ENCODE results near the gene LOXL3. TPM values are rescaled to one million over a fixed set of nuclear protein-coding genes. Genes with fewer than 3 reads are reported as not detected.

LOXL3 gene
- total and polyA plus RNA-seq, 3 experiments from 2014 or later, result 0.08 to 1.2 (median 0.77) TPM

DNA sequence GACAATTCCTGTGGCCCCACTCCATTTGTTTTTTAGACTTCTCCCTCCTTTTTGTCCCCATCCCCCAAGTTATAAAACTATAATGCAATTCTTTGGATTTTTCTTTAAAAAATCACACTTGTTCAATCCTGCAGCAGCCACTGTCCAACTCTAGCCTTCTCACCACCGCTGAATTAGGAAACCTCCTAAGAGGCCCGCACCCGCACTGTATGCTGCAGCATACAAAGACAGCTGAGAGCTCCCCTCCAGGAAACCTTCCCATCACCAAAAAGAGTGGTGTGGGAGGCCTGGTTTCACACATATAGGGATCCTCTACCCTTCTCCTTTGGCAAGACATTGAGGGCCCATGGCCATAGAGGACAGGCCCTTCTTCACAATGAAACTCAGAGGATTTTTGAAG, 49.2 kb downstream of the LOXL3 start:
- Mint-ChIP-seq H3K27me3 (peaks cover 34 to 65% of the 10 kb centered on the region in 2 donors), H3K9me3 (peaks cover 0 to 4% (median 0%) of the 10 kb centered on the region in 5 donors), H3K4me3 (peak overlapping the region in 6 of 7 donors; percentile 21 to 73 (median 56)), H3K4me1 (peaks cover 44 to 74% (median 64%) of the 10 kb centered on the region in 3 donors), H3K36me3 (peaks cover 10 to 33% (median 24%) of the 10 kb centered on the region in 3 donors), H3K27ac (peak overlapping the region in 1 of 8 donors; percentile 54)
- CTCF ChIA-PET, result interaction anchor here (1.8 to 2.1 kb wide), 3 partner anchors 9 to 27 kb away, joined by 5 to 10 read pairs (median 6); partner anchors contain the start of genes CCDC142 and TTC31
- Histone ChIP-seq H3K27ac (ENCODE audit: low read depth, low read length) (peak overlapping the region; percentile 16), H3K36me3 (ENCODE audit: insufficient read depth, low read length) (peaks cover 9% of the 10 kb centered on the region), H3K27me3 (ENCODE audit: insufficient read depth, low read length, poor library complexity, severe bottlenecking) (peaks cover 10% of the 10 kb centered on the region), H3K9me3 (ENCODE audit: low read length) (no peaks in the 10 kb centered on the region), H3K4me1 (ENCODE audit: insufficient read depth, low read length) (peaks cover 38% of the 10 kb centered on the region), H3K4me3 (ENCODE audit: low read length) (no peak overlapping the region)
- POLR2A ChIA-PET, result interaction anchor here (1.5 to 2.4 kb wide), 2 partner anchors 8 to 32 kb away, joined by 3 to 7 read pairs; partner anchors contain the start of gene MRPL53
- no peak for DNase-seq

DNA sequence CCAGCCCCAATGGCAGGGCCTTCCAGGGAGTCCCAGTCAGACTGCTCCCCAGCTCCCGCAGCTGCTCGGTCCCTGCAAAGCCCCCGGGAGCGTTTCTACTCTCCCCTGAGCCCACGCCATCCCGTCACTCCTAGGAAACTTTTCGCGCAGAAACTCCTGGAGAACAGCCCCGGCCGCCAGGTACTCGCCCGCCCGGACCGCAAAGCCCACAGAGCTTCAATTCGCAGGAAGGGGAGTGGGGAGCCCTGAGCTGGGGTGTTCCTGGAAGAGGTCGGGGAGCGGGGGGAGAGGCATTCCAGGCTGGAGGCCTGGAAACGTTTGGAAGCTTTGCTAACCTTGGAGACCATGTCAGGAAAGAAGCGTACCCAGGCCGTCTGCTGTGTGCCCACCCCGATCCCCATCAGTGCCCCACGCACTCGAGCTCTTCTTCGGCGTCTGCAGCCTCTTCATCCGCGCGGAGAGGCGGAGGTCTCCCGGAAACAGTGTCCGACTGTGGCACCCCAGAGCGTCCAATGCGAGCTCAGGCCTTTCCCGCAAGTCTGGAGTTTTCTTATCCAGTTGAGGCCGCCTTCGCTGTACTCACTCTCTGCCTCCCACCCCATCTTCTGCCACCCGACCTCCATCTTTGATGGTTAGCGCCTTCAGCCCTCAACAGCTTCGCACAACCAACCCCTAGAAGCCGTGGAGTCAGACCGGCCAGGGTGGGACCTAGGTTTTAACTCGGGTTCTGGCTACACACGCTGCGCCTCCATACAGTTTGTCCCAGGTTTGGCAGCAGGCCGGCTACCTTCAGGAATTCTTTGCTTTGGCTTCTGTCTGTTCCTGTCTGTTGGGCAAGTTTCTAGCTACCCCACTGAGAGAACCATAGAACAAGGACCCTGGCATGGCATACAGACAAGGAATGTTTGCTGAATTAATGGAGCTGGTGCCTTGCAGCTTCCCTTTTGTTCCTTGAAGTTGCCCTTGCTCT, 50.0 kb downstream of the LOXL3 start:
- Histone ChIP-seq H3K27me3 (ENCODE audit: insufficient read depth, low read length, poor library complexity, severe bottlenecking) (peaks cover 15% of the 10 kb centered on the region), H3K27ac (ENCODE audit: low read depth, low read length) (peak overlapping the region; percentile 64)
- peak overlapping the region in 1 of 8 donors; percentile 57 for H3K27ac Mint-ChIP-seq

DNA sequence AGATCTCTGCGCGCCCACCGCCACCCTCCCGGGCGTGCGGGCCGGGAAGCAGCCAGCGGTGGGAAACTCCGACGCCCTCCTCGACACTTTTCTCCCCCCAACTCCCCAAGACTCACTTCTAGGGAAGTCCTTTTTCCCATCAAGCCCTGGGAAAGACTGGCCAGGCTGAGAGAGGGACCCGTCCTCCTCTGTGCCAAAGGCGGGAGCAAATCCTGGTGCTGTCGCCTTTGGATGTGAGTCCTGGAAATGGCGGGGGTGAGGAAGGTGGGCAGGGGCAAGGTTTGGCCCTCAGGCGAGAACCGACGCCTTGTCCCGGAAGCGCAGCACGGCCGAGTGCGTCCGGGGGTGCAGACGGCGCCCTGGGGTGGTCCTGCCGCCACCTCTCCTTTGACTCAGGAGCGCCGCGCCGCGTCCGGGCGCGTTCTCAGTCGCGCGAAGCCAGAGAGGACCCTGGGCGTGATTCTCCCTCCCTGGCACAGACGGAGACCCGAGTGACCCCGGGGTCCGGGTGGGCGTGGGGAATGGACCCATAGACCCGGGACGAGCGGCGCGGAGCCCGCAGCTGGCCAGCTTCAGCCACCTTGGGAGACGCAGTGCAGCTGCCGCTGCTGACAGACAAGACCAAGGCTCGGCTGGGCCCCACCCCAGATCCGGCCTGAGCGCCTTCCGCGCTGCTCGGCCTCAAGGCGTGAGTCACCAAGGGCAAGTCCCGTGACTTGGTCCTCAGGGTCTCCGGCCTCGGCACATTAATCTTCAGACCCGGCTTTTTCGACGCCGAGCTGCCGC, 50.8 kb downstream of the LOXL3 start:
- Mint-ChIP-seq H3K4me3 (peak overlapping the region; percentile 67 to 80 (median 76)), H3K4me1 (peaks cover 50 to 79% (median 65%) of the 10 kb centered on the region in 3 donors), H3K36me3 (peaks cover 9 to 36% (median 24%) of the 10 kb centered on the region in 3 donors), H3K27me3 (peaks cover 45 to 75% of the 10 kb centered on the region in 2 donors), H3K9me3 (peaks cover 0 to 4% (median 0%) of the 10 kb centered on the region in 5 donors), H3K27ac (peak overlapping the region in 4 of 8 donors; percentile 5 to 66 (median 43))
- DNase-seq, result peak in 1 of 5 donors; percentile 14
- Histone ChIP-seq H3K36me3 (ENCODE audit: insufficient read depth, low read length) (peaks cover 9% of the 10 kb centered on the region), H3K27me3 (ENCODE audit: insufficient read depth, low read length, poor library complexity, severe bottlenecking) (peaks cover 20% of the 10 kb centered on the region), H3K9me3 (ENCODE audit: low read length) (no peaks in the 10 kb centered on the region), H3K4me3 (ENCODE audit: low read length) (peak overlapping the region; percentile 50), H3K27ac (ENCODE audit: low read depth, low read length) (peak overlapping the region; percentile 64), H3K4me1 (ENCODE audit: insufficient read depth, low read length) (peaks cover 47% of the 10 kb centered on the region)
- POLR2A ChIA-PET, result interaction anchor here (0.5 to 2.4 kb wide), 4 partner anchors 10 to 32 kb away, joined by 3 to 7 read pairs (median 4); partner anchors contain the start of gene DQX1
- CTCF ChIA-PET, result interaction anchor here (0.9 to 2.1 kb wide), 5 partner anchors 16 to 29 kb away, joined by 3 to 10 read pairs (median 5); partner anchors contain the start of genes AUP1, CCDC142, HTRA2 and TTC31

More for the DNA sequence above, 50.0 kb downstream of the LOXL3 start:
- H3K4me1 ChIP-seq (ENCODE audit: insufficient read depth, low read length), result peaks cover 46% of the 10 kb centered on the region
- H3K36me3 ChIP-seq (ENCODE audit: insufficient read depth, low read length), result peaks cover 9% of the 10 kb centered on the region
- Mint-ChIP-seq H3K4me3 (peak overlapping the region; percentile 72 to 80 (median 76)), H3K4me1 (peaks cover 49 to 79% (median 67%) of the 10 kb centered on the region in 3 donors), H3K27me3 (peaks cover 39 to 69% of the 10 kb centered on the region in 2 donors), H3K36me3 (peaks cover 10 to 33% (median 24%) of the 10 kb centered on the region in 3 donors), H3K9me3 (peaks cover 0 to 4% (median 0%) of the 10 kb centered on the region in 5 donors)
- H3K4me3 ChIP-seq (ENCODE audit: low read length), result peak overlapping the region; percentile 50
- CTCF ChIA-PET, result interaction anchor here (0.9 to 2.1 kb wide), 5 partner anchors 17 to 28 kb away, joined by 3 to 10 read pairs (median 5); partner anchors contain the start of genes AUP1, CCDC142, HTRA2 and TTC31
- DNase-seq, result no peak
- H3K9me3 ChIP-seq (ENCODE audit: low read length), result no peaks in the 10 kb centered on the region
- POLR2A ChIA-PET, result interaction anchor here (0.9 to 2.4 kb wide), 5 partner anchors 9 to 31 kb away, joined by 3 to 7 read pairs (median 3); partner anchors contain the start of genes AUP1, DQX1, HTRA2 and MRPL53

DNA sequence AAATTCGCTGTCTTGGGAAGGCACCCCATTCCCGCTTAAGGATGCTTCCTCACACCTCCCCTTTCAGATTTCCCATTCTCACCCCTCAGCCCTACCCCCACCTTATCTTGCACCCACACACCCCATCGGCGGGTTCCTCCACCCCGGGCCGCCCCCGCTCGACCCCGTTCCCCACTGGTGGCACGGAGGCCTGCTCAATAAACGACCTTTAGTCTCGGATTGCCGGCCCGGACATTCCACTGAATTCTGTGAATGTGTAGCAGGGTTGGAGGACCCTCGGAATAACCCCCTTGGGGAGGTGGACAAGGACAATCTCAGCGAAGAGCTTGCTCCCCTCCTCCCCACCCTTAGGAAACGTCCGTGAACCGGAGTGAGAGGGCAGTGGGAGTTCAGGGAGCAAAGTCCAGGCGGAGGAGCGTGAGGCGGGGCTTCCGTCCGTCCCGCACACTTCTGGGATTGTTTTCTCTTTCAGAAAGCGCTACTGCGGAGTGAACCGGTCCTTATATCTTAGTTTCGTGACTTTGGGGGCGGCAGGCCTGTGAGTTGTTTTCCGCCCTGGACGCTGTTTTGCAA, 51.5 kb downstream of the LOXL3 start:
- H3K4me3 Mint-ChIP-seq, result peak overlapping the region; percentile 67 to 80 (median 76)
- Histone ChIP-seq H3K9me3 (ENCODE audit: low read length) (no peaks in the 10 kb centered on the region), H3K27ac (ENCODE audit: low read depth, low read length) (peak overlapping the region; percentile 64), H3K36me3 (ENCODE audit: insufficient read depth, low read length) (peaks cover 9% of the 10 kb centered on the region), H3K27me3 (ENCODE audit: insufficient read depth, low read length, poor library complexity, severe bottlenecking) (peaks cover 20% of the 10 kb centered on the region), H3K4me3 (ENCODE audit: low read length) (peak overlapping the region; percentile 50), H3K4me1 (ENCODE audit: insufficient read depth, low read length) (peaks cover 50% of the 10 kb centered on the region)
- H3K27me3 Mint-ChIP-seq, result peaks cover 41 to 75% of the 10 kb centered on the region in 2 donors
- CTCF ChIA-PET, result no interaction called here
- DNase-seq, result no peak
- peaks cover 0 to 2% (median 0%) of the 10 kb centered on the region in 5 donors for H3K9me3 Mint-ChIP-seq
- peaks cover 51 to 78% (median 60%) of the 10 kb centered on the region in 3 donors for H3K4me1 Mint-ChIP-seq
- peak overlapping the region in 3 of 8 donors; percentile 10 to 90 (median 57) for H3K27ac Mint-ChIP-seq
- POLR2A ChIA-PET, result no interaction called here
- peaks cover 7 to 31% (median 21%) of the 10 kb centered on the region in 3 donors for H3K36me3 Mint-ChIP-seq

- Histone ChIP-seq H3K27me3 (ENCODE audit: insufficient read depth, low read length, poor library complexity, severe bottlenecking) (peaks cover 20% of the 10 kb centered on the region), H3K9me3 (ENCODE audit: low read length) (no peaks in the 10 kb centered on the region), H3K27ac (ENCODE audit: low read depth, low read length) (no peak overlapping the region), H3K4me1 (ENCODE audit: insufficient read depth, low read length) (peaks cover 43% of the 10 kb centered on the region), H3K4me3 (ENCODE audit: low read length) (no peak overlapping the region), H3K36me3 (ENCODE audit: insufficient read depth, low read length) (peaks cover 9% of the 10 kb centered on the region)
- Mint-ChIP-seq H3K9me3 (peaks cover 0 to 2% (median 0%) of the 10 kb centered on the region in 5 donors), H3K4me3 (peak overlapping the region in 6 of 7 donors; percentile 67 to 77 (median 74)), H3K36me3 (peaks cover 4 to 24% (median 19%) of the 10 kb centered on the region in 3 donors), H3K27ac (peak overlapping the region in 1 of 8 donors; percentile 57), H3K4me1 (peaks cover 44 to 70% (median 53%) of the 10 kb centered on the region in 3 donors), H3K27me3 (peaks cover 40 to 71% of the 10 kb centered on the region in 2 donors)
- no peak for DNase-seq
- ChIA-PET CTCF (interaction anchor here (0.6 to 1.5 kb wide), 3 partner anchors 9 to 16 kb away, joined by 3 to 5 read pairs (median 3); partner anchors contain the start of gene TLX2), POLR2A (interaction anchor here (0.6 kb wide), 2 partner anchors 26 to 28 kb away, joined by 4 read pairs; partner anchors contain the start of gene HTRA2)
These were observed 52.2 kb downstream of the LOXL3 start for GRCh38 chr2:74501335-74502071.

DNA sequence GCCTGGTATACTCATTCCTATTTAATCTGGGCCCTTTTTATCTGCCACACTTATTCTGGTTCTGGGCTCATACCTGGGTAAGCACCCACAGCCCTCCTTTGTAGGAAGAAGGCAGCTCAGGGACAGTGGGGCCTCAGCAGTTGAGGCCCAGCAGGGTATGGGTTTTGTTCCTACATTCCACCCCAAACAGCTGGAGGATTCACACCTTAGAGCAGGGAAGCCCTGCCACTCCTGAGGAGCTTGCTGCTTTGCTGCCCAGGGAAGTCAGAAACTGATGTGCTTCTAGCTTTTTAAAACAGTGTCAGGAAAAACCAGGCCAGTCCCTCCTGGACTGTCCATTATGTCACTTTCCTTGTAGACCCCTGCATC, 53.2 kb downstream of the LOXL3 start:
- H3K27ac ChIP-seq (ENCODE audit: low read depth, low read length), result no peak overlapping the region
- H3K4me1 ChIP-seq (ENCODE audit: insufficient read depth, low read length), result peaks cover 35% of the 10 kb centered on the region
- Mint-ChIP-seq H3K4me1 (peaks cover 40 to 63% (median 47%) of the 10 kb centered on the region in 3 donors), H3K27ac (peak overlapping the region in 1 of 8 donors; percentile 36), H3K4me3 (peak overlapping the region in 3 of 7 donors; percentile 18 to 72 (median 26)), H3K36me3 (peaks cover 3 to 19% (median 13%) of the 10 kb centered on the region in 3 donors), H3K27me3 (peaks cover 40 to 66% of the 10 kb centered on the region in 2 donors), H3K9me3 (peaks cover 0 to 2% (median 0%) of the 10 kb centered on the region in 5 donors)
- POLR2A ChIA-PET, result interaction anchor here (0.6 kb wide), 1 partner anchor 12 kb away, joined by 3 read pairs; no protein-coding TSS in a partner anchor
- H3K36me3 ChIP-seq (ENCODE audit: insufficient read depth, low read length), result peaks cover 9% of the 10 kb centered on the region
- peaks cover 20% of the 10 kb centered on the region for H3K27me3 ChIP-seq (ENCODE audit: insufficient read depth, low read length, poor library complexity, severe bottlenecking)
- no peaks in the 10 kb centered on the region for H3K9me3 ChIP-seq (ENCODE audit: low read length)
- H3K4me3 ChIP-seq (ENCODE audit: low read length), result no peak overlapping the region
- DNase-seq, result no peak
- CTCF ChIA-PET, result interaction anchor here (1.2 to 1.8 kb wide), 6 partner anchors 10 to 87 kb away, joined by 3 to 7 read pairs (median 4); partner anchors contain the start of genes CCDC142, TLX2 and TTC31
